NCI-H82 treated with DMSO at 0.1 percent for 48 hours (cell line): ENCODE measurements around the gene NOP56.
"Not testable (repeated sequence)": the region's sequence is repeated elsewhere in the genome, so short reads cannot be mapped to it uniquely, and the experiment has no call there.

Source experiments
- DNase-seq: peaks from one replicate; lab custom pipeline; 2025; ENCODE audit not compliant: unreplicated experiment; lab: John Stamatoyannopoulos, UW

NOP56 gene

DNA sequence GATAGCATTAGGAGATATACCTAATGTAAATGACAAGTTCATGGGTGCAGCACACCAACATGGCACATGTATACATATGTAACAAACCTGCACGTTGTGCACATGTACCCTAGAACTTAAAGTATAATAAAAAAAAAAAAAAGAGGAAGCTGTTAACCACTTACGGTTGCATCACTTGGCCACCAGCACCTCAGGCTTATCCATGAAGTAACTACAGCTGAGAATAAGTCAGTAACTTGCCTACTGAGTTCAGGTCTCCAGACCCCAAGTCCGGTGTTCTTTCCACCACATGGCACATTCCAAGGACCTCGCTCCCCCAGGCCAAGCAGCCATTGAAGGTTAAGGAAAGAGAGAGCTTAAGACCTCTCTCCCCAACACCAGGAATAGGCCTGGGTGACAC lies 32.4 kb downstream of the NOP56 start:
- not testable (repeated sequence) for DNase-seq

DNA sequence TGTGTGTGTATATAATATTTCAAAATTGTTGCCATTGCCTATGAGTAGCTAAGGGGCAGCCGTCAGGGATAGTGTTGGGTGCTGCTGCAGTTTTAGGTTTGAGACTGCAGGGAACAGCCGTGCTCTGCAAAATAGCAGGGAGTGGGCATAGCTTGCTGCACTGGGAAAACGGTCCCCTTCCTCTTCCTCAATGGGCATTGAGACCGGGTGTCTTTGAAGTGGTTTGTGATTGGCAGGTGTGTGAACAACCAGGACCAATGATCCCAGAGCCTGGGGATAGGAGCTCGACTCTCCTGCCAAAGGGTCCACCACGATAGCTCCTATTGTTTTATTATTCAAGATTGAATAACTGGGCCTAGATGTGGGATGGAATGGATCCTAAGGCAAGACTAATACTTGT lies 35.1 kb downstream of the NOP56 start:
- DNase-seq: no peak

DNA sequence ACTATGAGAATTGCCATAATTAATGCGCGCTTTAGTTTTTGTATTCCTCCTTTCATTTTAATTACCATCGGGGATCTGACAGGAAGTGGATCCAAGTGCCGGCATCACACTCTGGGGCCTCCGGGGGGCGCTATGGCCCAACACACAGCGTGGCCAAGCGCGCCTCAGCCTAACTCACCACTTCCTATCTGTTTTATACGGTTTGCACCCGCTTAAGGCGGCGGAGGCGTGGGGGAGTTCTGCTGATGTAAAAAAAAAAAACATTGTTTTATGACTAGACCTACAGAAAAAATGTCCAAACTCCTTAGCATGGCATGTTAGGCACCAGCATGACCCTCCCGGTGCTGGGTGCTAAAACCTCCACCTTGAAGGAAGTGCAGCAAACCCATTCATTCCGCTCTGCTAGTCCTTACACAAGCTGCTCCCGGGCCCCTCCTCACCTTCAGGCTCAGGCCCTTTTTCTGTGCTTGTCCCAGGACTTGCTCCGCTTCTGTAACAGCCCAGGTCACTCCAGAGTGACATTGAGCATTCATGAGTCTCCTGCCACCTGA lies 35.7 kb downstream of the NOP56 start:
- no peak for DNase-seq

DNA sequence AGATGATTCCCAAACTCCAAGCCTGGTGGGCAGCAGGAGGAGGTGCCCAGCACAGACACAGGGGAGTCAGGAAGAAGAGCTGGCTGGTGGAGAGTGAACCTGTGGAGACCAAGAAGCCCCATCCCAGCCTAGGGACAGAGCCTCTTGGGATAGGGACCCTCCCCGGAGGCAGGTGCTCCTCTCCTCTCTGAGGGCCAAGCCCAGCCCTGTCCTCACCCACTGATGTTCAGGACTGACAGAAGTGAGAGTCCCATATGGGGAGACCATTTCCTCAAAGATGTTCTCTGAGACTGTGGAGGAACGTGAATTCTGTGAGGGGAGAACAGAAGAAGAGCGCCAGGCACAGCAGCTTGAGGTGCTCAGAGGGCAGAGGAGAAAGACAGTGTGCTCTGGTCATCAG lies 37.8 kb downstream of the NOP56 start:
- DNase-seq: no peak

DNA sequence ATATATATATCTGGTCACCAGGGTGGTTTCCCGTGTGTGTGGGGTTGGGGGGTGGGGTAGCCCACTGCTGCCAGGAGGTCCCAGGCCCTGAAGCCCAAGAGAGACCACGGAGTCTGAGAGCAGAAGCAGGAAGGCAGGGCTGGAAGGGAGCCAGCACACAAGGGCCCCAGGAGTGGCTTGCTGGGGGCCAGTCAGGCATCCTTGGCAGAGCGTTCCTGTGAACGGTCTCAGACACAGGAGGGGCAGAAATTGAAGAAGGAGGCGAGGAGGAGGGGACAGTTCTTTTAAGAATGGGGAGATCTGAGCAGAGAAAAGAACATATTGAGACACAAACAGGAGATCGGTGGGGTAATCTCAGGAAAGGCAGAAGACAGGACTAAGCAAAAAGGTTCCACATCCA lies 38.3 kb downstream of the NOP56 start:
- no peak for DNase-seq

DNA sequence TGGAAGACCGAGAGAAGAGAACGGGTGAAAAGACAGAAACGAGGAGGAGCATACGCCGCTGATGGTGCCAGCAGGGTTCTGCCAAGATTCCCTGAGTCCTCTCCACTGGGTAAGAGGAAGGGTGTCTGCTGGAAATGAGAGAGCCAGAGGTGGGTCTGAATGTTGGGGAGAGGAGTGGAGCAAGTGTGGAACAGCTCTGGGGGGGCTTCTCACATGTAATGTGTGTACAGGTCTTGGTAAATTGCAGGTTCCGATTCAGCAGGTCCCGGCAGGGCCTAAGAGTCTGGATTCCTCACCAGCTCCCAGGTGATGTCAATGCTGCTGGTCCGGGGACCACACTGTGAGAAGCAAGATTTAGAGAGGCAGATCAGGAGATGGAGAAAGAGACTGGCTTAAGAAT lies 38.7 kb downstream of the NOP56 start:
- no peak for DNase-seq

DNA sequence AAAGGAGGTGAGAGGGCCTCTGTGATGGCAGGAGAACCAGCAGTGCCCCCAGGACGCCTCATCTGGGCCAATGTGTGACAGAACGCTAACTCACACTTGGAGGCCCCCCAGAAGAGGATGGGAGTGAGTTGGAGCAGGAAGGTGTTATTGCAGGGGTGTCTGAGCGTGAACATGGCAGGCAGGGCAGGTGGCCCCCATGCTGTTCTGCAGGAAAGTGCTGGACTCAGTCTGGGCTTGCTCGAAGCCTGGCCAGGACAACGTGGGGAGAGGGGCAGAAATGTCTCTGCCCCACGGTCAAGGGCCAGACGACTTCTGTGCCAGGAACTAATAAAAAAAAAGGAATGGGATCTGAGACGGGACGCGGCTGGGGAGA lies 39.2 kb downstream of the NOP56 start:
- DNase-seq: no peak

DNA sequence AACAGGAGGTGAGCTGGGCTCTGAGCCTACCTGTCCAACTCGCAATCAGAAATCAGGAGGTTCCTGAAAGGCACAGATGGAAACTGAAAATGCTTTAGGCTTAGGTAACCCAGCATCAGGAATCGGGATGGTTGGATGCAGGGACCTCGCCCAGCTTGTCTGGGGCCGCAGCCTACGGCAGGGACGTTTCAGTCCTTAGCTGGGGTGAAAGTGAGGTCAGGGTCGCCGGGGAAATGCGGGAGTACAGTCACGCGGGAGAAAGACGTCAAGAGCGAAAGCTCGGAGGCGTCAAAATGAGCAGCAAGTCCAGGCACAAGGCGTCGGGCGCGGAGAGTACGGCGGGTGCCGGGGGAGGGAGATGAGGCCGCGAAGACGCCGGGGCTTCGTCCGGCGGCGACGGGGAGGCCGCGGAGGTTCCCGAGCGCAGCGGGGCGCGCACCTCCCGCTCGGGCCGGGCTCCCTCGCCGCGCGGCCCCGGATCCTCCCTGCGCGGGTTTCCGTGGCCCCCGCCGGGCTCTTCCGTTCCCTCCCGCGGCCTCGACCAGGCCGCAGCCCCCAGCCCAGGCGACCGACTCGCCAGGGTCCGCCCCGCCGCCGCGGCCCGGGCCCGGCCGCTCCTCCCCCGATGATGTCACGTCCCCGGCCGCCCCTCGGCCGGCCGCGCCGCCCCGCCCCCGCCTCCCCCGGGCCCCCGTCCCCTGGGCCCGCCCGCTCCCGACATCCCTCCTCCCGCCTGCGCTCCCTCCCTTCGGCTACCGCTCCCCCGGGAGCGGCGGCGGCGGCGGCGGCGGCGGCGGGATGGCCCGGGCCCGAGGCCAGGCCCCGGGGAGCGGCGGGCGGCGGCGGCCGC lies 39.8 kb downstream of the NOP56 start, which contains the start of gene EBF4:
TSS of gene EBF4 (plus strand) at position 745 of the 850 bp plus-strand sequence. CDS start 866 bp downstream, outside the sequence.
- DNase-seq: no peak

DNA sequence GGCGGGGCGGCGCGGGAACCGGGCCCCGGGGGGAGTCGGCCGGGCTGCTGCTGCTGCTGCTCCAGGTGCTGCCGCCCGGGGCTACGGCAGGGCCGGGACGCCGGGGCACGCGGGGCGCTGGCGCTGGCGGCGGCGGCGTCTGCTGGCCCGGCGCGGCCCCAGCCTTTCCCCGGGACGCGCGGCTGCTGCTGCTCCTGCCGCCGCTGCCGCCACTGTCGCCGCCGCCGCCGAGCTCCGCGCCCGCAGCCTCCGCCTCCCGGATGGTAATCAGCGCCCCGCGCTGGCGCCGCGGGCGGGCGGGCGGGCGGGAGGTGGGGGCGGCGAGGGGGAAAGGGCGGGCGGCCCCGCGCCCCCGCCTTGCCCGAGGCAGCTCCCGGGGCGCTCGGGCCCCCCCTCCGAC lies 40.5 kb downstream of the NOP56 start:
- DNase-seq: no peak

DNA sequence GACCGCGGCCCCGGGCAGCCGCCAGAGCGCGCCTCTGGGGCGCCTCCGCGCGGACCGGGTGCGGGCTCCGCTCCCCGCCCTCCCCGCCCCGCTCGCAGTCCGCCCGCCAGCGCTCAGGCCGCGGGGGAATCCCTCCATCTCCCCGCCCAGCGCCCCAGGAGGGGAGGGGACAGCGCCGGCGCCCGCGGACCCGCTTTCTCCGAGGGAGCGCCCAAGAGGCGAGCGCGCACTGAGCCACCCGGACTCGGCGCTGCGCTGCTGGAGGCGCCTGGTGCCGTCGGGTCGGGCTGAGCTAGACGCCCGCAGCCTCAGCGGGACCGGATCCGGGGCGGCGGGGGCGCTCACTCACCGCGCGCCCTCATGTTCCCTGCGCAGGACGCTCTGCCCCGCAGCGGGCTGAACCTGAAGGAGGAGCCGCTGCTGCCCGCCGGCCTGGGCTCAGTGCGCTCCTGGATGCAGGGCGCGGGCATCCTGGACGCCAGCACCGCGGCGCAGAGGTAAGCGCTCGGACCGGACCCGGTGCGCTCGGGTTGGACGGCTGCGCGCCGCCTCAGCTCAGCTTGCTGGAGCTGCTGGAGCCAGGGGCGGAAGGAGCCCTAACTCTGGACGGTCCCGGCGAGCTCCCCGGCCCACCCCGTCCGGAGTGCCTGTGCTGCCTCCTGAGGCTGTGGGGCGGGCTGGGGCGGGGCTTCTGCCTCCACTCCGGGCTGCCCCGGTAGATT lies 41.0 kb downstream of the NOP56 start:
- DNase-seq: no peak

DNA sequence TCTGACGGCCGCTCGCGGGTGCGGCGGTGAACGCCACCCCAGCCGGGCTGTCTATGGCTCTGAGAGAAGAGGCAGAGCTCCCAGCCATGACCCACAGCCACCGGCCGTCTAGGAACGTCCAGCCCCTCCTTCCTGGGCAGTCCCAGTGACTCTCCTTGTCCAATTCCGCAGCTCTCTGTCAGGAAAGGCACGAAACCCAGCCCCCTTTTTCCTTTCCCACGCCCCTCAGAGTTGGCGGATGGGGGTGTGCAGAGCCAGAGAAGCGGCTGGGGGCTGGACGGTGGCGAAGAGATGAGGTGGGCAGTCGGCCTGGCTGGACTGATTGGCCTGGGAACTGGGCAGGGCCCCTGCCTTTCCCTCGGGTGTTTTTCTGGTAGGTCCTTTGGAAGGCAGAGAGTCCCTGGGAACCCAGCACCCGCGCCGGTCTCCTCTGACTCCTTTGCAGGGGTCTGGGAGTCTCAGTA lies 41.6 kb downstream of the NOP56 start:
- DNase-seq: no peak

DNA sequence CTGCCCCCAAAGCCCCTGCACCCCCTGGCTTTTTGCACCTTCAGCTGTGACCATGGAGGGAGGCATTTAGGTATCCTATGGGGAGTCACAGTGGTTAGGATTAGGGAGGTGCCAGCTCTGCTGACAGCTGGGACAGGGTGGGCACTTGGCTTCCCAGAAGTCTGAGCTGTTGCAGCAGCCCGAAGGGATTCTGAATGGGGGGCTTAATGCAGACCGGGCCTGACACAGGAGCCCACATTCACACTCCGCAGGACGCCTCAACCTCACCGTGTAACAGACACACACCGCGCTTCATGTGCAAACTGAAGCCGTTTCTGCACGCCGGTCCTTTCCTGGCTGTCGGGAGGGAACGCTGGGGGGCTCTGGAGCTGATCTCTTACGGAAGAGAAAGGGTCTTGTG lies 42.1 kb downstream of the NOP56 start:
- DNase-seq: no peak

DNA sequence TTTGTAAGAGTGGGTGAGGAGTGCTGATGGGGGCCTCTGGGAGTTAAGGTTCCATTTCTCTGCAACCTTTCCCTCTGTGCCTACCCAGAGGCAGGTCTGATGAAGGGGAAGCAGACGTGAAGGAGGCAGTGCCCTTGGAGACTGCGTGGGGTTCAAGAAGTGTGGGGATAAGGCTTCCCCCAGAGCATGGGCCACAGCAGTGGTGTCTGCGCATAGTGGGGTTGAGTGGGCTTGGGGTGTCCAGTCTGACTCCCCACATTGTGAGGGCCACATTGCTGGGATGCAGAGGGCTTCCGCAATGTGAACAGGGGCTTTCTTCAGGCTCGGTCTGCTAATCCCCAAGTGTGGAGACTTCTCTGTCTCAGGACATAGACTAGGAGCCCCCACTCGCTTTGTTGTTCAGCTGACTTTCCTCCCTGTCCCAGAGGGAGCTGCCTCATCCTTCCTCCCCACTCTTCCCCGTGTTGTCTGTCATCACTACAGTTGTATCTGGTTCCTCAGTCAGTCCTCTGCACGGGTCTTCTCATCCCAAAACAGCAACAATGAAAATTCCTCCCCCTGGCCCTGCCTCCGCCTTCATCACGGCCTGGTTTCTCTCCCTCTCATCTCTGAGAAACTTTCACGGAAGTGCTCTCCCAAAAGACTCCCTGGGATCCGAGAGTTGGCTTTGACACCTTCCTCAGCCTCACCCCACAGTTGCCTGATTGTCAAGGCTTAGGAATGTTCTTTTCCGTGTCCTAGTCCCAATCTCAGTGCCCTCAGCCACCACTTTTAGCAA lies 43.0 kb downstream of the NOP56 start:
- no peak for DNase-seq

DNA sequence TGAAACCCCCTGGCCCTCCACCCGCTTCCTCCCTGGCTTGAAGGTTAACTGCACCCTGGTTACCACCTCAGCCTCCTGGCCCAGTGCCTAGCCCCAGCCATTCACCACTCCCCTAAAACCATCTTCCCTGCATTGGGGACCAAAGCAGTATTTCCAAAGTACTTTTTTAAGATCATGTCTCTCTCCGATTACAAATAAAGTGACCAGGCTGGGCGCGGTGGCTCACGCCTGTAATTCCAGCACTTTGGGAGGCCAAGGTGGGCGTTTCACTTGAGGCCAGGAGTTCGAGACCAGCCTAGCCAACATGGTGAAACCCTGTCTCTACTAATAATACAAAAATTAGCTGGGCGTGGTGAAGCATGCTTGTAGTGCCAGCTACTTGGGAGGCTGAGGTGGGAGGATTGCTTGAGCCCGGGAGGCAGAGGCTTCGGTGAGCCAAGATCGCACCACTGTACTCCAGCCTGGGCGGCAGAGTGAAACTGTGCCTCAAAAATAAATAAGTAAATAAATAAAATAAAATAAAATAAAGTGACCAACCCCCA lies 43.6 kb downstream of the NOP56 start:
- DNase-seq: not testable (repeated sequence)

DNA sequence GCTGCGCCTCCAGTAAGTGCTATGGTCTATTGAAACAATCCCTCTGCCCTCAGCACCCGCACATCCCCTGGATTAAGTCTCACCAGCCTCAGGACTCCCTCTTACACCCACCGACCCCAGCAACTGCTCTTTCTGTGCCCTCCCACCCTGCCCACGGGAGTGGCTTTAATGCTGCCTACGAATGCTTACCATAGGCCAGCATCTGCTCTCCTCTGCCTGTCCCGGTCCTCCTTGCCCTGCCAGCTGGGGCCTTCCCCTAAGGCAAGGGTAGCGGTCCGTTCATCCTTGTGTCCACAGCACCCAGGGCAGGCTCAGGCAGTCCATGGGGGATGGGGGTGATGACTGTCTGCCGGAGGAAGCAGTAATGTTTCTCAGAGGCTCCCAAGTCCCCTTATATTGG lies 44.2 kb downstream of the NOP56 start:
- DNase-seq: no peak

DNA sequence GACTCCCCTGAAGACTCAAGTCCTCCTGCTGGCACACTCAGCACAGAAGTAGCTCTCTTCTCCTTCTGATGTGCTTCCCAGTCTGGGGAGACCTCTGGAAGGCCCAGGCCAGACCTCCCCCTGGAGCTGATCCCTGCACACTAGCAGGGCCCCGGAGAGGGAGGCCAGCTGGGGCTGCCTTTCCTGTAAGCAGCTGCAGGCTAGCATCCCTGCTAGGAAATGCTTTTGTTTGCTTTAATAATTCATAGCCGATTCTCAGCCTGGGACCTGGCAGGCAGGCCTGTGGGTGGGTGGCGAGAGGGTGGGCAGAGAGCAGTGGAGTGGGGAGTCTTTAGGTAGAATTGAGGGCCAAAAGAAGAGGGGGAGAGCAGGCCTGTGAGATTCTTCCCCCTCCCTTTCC lies 45.3 kb downstream of the NOP56 start:
- DNase-seq: no peak

DNA sequence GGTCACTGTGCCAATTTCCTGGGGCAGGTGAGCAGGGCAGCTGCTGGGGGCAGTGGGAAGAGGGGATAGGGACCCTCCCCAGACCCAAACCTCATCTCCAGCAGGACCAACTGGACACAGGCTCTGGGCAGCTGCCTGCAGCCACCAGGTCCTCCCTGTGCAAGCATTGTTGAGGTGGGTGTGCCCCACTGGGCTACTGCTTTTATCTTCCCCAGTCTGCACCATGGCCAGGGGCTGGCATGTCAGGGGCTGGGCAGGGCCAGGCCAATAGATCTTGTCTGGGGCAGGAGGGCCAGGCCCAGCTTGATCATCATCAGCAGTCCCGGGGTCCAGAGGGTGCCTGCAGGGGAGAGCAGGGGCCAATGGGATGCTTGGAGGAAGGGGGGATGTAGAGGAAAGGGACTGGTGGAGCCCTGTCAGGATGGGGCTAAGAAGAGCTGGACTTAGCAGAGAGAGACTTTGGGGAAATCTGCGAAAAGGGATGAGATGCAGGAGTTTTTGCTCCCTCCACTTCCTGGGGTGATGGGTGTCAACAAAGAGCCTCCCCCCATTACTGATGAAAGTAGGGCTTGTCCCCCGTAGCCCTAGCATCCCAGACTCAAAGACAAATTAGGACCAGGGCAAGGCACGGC lies 45.9 kb downstream of the NOP56 start:
- DNase-seq: no peak

DNA sequence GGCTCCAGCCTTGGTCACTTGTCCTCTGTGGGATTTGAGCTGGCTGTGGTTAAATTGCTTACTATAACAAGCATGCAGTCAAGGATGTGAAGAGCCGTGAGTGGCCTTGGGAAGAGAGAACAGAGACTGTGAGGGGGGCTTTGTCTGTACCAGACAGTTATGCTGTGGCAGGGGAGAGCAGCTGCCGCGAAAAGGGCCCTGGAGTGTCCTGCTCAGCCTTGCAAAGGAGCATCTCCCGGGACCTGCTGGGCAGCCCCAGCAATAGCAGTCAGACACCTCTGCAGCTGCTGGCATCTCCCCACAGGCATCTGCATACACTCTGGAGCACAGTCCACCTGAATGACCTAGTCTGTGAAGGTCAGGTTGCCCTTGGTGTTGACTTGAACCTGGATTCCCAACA lies 46.5 kb downstream of the NOP56 start:
- no peak for DNase-seq

DNA sequence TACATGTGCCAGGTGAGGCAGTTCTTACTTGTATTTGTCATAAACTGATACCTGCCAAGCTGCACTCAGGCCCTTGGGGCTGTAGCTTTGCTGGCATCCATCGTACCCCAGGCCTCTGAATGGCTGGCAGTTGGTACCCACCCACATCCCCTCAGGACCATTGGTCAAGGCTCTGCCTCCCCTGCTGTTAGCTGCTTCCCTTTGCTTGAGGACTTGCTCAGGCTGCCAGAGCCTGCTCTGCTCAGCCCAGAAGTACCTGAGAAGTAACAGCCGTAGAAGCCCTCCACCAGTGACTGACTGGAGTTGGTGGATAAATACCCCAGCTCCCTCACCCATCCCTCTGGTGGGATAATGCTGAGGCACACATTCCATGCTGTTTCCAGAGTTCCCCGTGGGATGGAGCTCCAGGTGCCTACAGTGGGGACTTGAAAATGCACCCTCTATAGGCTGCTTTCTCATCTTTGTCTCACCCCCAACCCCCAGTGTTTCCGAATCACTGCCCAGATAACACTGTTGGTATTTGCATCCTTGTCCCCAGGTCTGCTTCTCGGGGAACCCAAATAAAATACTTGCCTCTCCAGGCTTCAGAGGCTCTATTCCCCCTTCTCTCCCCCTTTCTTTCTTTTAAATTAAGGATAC lies 47.5 kb downstream of the NOP56 start:
- no peak for DNase-seq
